SU-DHL-6 (cell line): ENCODE results near the gene POT1.

Source experiments
- H2AFZ ChIP-seq: fragments of 200-600 bp; sonication (generic); 2 replicates; pipeline ENCODE4 v1.6.1; 2014; ENCODE audit warnings: low read depth, mild to moderate bottlenecking, moderate library complexity, mixed read lengths, antibody characterized with exemption, low read length; ENCODE audit not compliant: severe bottlenecking
- H3F3A ChIP-seq: fragments of 200-600 bp; shearing (Covaris generic); 2 replicates; pipeline ENCODE4 v1.6.0; 2016; ENCODE audit warnings: antibody characterized with exemption, mild to moderate bottlenecking; ENCODE audit not compliant: insufficient read depth
- H3K27ac ChIP-seq: fragments of 200-600 bp; sonication (generic); 2 replicates; pipeline ENCODE4 v1.5.1; 2016; ENCODE audit warnings: low read depth, mild to moderate bottlenecking, low read length, moderate library complexity, mixed read lengths
- H3K27me3 ChIP-seq: fragments of 200-600 bp; sonication (generic), shearing (Covaris generic); 2 replicates; pipeline ENCODE4 v1.6.0; 2014; ENCODE audit warnings: mild to moderate bottlenecking, low read length
- H3K36me3 ChIP-seq: fragments of 200-600 bp; sonication (generic); 2 replicates; pipeline ENCODE4 v1.6.1; 2014; ENCODE audit warnings: mild to moderate bottlenecking, low read length, mixed read lengths
- H3K4me2 ChIP-seq: fragments of 300-600, 200-600 bp; shearing (Covaris generic), sonication (generic); 2 replicates; pipeline ENCODE4 v1.6.0; 2014; ENCODE audit warnings: low read length, low read depth, mild to moderate bottlenecking; ENCODE audit not compliant: poor library complexity, severe bottlenecking
- H3K4me3 ChIP-seq: fragments of 200-600 bp; sonication (generic); 2 replicates; pipeline ENCODE4 v1.5.1; 2014; ENCODE audit warnings: antibody characterized with exemption, low read length, mild to moderate bottlenecking, mixed read lengths; ENCODE audit not compliant: insufficient read depth, poor library complexity, severe bottlenecking
- H3K79me2 ChIP-seq: fragments of 200-600 bp; sonication (generic); 2 replicates; pipeline ENCODE4 v1.6.1; 2014; ENCODE audit warnings: mild to moderate bottlenecking, low read length, moderate library complexity; ENCODE audit not compliant: insufficient read depth
- H3K9ac ChIP-seq: fragments of 200-600 bp; sonication (generic); 2 replicates; pipeline ENCODE4 v1.7.0; 2014; ENCODE audit warnings: mild to moderate bottlenecking, low read length
- H3K9me2 ChIP-seq: fragments of 200-600 bp; sonication (generic); replicated peaks from 2 replicates; pipeline ENCODE4 v1.6.1; 2014; ENCODE audit warnings: low read length; ENCODE audit not compliant: insufficient read depth
- H3K9me3 ChIP-seq: fragments of 200-600 bp; sonication (generic); 2 replicates; pipeline ENCODE4 v1.6.1; 2014; ENCODE audit warnings: low read length, mixed read lengths; ENCODE audit not compliant: insufficient read depth
- H4K20me1 ChIP-seq: fragments of 200-600 bp; sonication (generic); 2 replicates; pipeline ENCODE4 v1.6.1; 2014; ENCODE audit warnings: low read depth, mild to moderate bottlenecking, antibody characterized with exemption, low read length, moderate library complexity, mixed read lengths
- EZH2phosphoT487 ChIP-seq: fragments of 200-600 bp; sonication (generic), shearing (Covaris generic); conservative IDR thresholded peaks from 2 replicates; pipeline ENCODE4 v1.6.1; 2018; ENCODE audit warnings: mild to moderate bottlenecking, antibody characterized with exemption, low read length, moderate library complexity, mixed read lengths
- TF ChIP-seq, protein P1 (sequence below): fragments of 200-600 bp; sonication (generic); IDR thresholded peaks from one replicate; pipeline ENCODE4 v1.5.1; 2017; ENCODE audit warnings: antibody characterized with exemption, mild to moderate bottlenecking, low read length, moderate library complexity; ENCODE audit not compliant: insufficient read depth, poor library complexity, severe bottlenecking

Gene POT1

DNA sequence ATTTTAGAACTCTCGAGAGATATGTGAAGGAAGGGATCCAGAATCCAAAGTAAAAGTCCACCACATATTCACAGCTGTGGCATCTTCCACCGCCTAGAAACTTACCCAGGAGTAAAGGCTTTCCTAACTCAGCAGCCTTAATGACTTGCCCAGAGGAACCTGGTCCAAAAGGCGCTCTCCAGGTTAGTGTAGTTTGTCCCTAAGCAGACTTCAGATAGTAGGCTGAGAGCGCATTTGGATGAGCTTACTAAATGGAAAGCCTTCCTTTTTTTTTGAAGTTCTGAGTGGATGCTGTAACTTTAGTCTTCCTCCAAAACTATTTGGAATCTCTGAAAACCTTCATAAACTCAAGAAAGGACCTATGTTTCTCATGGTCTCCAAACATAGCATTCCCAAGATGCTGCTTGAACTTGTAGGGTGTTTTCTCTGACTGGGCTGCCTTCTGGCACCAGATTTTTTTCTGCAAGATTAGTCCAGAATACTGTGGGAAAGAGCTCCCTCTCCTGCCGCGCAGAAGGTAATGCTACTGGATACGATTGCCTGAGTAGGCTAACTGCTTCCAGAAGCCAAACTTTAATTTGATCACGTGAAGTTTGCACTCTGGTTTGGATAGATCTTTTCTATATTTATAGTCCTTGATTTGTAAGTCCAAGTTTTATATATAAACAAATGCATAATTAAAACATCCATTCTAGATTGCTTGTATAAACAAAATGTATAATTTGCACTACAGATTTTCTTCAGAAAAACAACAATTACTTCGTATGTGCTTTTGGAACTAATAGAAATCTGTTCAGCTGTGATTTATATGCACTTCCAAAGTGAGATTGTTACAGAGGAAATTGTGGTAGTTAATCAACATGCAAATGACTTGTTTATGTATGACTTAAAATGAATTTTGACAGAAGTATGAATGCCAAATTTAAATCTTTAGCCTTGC lies 144.5 kb downstream of the POT1 start:
- no peak overlapping the region for H3K4me2 ChIP-seq
- no peaks in the 10 kb centered on the region for H3F3A ChIP-seq
- H4K20me1 ChIP-seq: no peaks in the 10 kb centered on the region
- no peaks in the 10 kb centered on the region for H3K79me2 ChIP-seq
- H3K27me3 ChIP-seq: no peaks in the 10 kb centered on the region
- TF ChIP-seq, protein P1, sequence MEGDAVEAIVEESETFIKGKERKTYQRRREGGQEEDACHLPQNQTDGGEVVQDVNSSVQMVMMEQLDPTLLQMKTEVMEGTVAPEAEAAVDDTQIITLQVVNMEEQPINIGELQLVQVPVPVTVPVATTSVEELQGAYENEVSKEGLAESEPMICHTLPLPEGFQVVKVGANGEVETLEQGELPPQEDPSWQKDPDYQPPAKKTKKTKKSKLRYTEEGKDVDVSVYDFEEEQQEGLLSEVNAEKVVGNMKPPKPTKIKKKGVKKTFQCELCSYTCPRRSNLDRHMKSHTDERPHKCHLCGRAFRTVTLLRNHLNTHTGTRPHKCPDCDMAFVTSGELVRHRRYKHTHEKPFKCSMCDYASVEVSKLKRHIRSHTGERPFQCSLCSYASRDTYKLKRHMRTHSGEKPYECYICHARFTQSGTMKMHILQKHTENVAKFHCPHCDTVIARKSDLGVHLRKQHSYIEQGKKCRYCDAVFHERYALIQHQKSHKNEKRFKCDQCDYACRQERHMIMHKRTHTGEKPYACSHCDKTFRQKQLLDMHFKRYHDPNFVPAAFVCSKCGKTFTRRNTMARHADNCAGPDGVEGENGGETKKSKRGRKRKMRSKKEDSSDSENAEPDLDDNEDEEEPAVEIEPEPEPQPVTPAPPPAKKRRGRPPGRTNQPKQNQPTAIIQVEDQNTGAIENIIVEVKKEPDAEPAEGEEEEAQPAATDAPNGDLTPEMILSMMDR: peak; percentile 70
- no peak for TF ChIP-seq EZH2phosphoT487
- no peaks in the 10 kb centered on the region for H3K36me3 ChIP-seq
- H3K9ac ChIP-seq: no peak overlapping the region
- H2AFZ ChIP-seq: no peak overlapping the region
- H3K9me3 ChIP-seq: no peaks in the 10 kb centered on the region
- no peak overlapping the region for H3K27ac ChIP-seq
- H3K4me3 ChIP-seq: no peak overlapping the region
- no peaks in the 10 kb centered on the region for H3K9me2 ChIP-seq

DNA sequence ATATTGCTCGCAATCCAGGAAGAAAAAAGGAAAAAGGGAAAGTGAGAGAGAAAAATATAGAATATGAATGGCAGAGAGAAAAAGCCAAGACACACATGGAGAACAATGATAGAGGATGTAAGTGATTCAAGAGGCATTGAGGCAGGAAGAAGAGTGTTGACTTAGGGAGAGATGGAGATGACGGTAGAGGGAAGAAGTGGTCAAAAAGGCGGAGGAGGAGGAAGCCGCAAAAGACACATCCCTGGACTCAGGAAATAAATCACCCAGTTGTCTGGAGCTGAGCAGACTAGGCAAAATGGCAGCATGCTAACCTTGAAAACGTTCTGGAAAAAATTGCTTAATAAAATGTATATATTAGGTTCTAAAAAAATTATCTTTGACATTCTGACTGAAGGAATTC lies 146.4 kb downstream of the POT1 start:
- Histone ChIP-seq H2AFZ (no peak overlapping the region), H3K9ac (no peak overlapping the region), H3K4me2 (no peak overlapping the region), H3K4me3 (no peak overlapping the region), H3K27ac (no peak overlapping the region), H3F3A (no peaks in the 10 kb centered on the region), H3K9me3 (no peaks in the 10 kb centered on the region), H3K36me3 (no peaks in the 10 kb centered on the region), H4K20me1 (no peaks in the 10 kb centered on the region), H3K27me3 (no peaks in the 10 kb centered on the region), H3K9me2 (no peaks in the 10 kb centered on the region), H3K79me2 (no peaks in the 10 kb centered on the region)
- TF ChIP-seq, protein P1: no peak
- TF ChIP-seq EZH2phosphoT487: no peak

DNA sequence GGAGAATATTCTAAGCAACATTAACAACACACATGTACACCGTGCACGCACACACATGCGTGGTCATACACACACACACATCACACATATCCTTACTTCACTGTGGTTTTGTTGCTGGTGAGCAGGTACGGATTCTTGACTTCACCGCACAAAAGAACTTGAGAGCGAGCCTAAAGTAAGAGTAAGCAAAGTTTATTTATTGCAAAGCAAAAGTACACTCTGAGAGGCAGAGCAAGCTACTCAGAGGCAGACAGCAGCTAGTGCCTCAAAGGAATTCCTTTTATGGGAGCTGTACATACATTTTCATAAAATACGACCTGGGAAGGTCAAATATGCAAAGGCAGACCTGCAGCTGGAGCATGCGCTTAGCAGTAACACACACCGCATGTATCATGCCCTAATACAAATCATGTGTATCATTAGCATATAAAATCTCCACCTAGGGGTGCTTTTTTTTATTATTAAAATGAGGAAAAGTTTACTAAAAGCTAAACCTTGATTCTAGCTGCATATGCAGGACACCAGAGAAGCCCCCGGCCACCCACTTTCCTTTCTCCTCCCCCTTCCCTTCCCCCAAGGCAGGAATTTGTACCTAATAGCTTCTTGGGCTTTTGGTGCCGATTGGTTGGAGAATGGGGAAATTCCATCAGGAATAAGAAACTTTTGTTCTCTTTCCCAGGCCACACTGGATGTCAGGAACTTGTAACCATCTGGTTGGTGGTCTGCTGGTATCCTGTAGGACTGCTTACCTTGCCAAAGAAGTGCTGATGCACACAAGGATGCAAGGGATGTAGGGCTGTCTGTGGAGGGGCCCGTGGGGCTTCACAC lies 147.5 kb downstream of the POT1 start:
- Histone ChIP-seq H3K9me3 (no peaks in the 10 kb centered on the region), H3K36me3 (no peaks in the 10 kb centered on the region), H4K20me1 (no peaks in the 10 kb centered on the region), H3K9ac (no peak overlapping the region), H3K79me2 (no peaks in the 10 kb centered on the region), H3K4me3 (no peak overlapping the region), H3K27ac (no peak overlapping the region), H3K9me2 (no peaks in the 10 kb centered on the region), H3F3A (no peaks in the 10 kb centered on the region), H2AFZ (no peak overlapping the region), H3K27me3 (no peaks in the 10 kb centered on the region), H3K4me2 (no peak overlapping the region)
- TF ChIP-seq, protein P1: no peak
- no peak for TF ChIP-seq EZH2phosphoT487
